CD4-positive, alpha-beta T cell (primary cell): ENCODE measurements around the gene MRPL47. TPM values are rescaled to one million over a fixed set of nuclear protein-coding genes. Genes with fewer than 3 reads are reported as not detected.

Experiments used
- ATAC-seq: fragments of 200-7000 bp; cut with Tn5 transposase; one replicate; pipeline ENCODE4 v1.10.0; 2022; ENCODE audit warnings: mild to moderate bottlenecking; ENCODE audit not compliant: poor library complexity
- CTCF ChIA-PET: fragments of 350-600 bp; sonication (Branson Sonifier 250); formaldehyde crosslinking; loops from one replicate; lab custom pipeline; 2021; ENCODE audit warnings: antibody characterized with exemption, inconsistent platforms; lab: Charles Lee
- POLR2A ChIA-PET: fragments of 350-600 bp; sonication (Branson Sonifier 250); formaldehyde crosslinking; loops from one replicate; lab custom pipeline; 2021; ENCODE audit warnings: antibody characterized with exemption, inconsistent platforms; lab: Charles Lee
- DNase-seq, 14 experiments: peaks; one replicate each; pipeline ENCODE4 v3.0.0-alpha.2; 2013 to 2020; ENCODE audit warnings: mixed read lengths in 2 of 14
- H3K27ac ChIP-seq, 2 donors: one replicate each; pipeline versions ENCODE4 v1.5.1 to v1.7.0; 2013; ENCODE audit warnings: low read length in 2 of 2, low read depth in 1 of 2, mild to moderate bottlenecking in 1 of 2
- H3K27me3 ChIP-seq, 2 experiments: 1 replicate in 1 of 2; 2 replicates in 1 of 2; pipeline versions ENCODE4 v1.6.1 to v1.7.0; 2013; ENCODE audit warnings: low read length in 2 of 2, control low read depth in 1 of 2, mild to moderate bottlenecking in 1 of 2, moderate library complexity in 1 of 2; ENCODE audit not compliant: insufficient read depth in 2 of 2, control insufficient read depth in 1 of 2
- H3K36me3 ChIP-seq: one replicate; pipeline ENCODE4 v1.6.1; 2013; ENCODE audit warnings: low read length, control low read depth; ENCODE audit not compliant: insufficient read depth
- H3K4me1 ChIP-seq: one replicate; pipeline ENCODE4 v1.6.1; 2013; ENCODE audit warnings: low read length, control low read depth; ENCODE audit not compliant: insufficient read depth
- H3K4me3 ChIP-seq: one replicate; pipeline ENCODE4 v1.5.1; 2013; ENCODE audit warnings: mild to moderate bottlenecking, low read length, moderate library complexity
- H3K9me3 ChIP-seq, 2 experiments: 1 replicate in 1 of 2; 2 replicates in 1 of 2; pipeline versions ENCODE4 v1.6.1 to v1.7.0; 2013; ENCODE audit warnings: low read length in 2 of 2, mild to moderate bottlenecking in 2 of 2, control low read depth in 1 of 2, moderate library complexity in 1 of 2; ENCODE audit not compliant: control insufficient read depth in 1 of 2, insufficient read depth in 1 of 2
- H3K27ac Mint-ChIP-seq: one replicate; pipeline ENCODE4 v1.8.0; 2020; ENCODE audit warnings: mixed read lengths
- H3K27me3 Mint-ChIP-seq: one replicate; pipeline ENCODE4 v1.8.0; 2021; ENCODE audit warnings: mixed read lengths
- H3K36me3 Mint-ChIP-seq: one replicate; pipeline ENCODE4 v1.8.0; 2021; ENCODE audit warnings: low read depth, mixed read lengths
- H3K4me1 Mint-ChIP-seq: one replicate; pipeline ENCODE4 v1.8.0; 2021; ENCODE audit warnings: low read depth, mixed read lengths
- H3K4me3 Mint-ChIP-seq: one replicate; pipeline ENCODE4 v1.8.0; 2020; ENCODE audit warnings: mild to moderate bottlenecking, mixed read lengths
- H3K9me3 Mint-ChIP-seq: one replicate; pipeline ENCODE4 v1.8.0; 2020; ENCODE audit warnings: mixed read lengths
- CTCF ChIP-seq: fragments of 200-600 bp; IDR thresholded peaks from one replicate; pipeline ENCODE4 v1.8.0; 2022; ENCODE audit warnings: antibody characterized with exemption, mild to moderate bottlenecking
- intact Hi-C, 2 experiments: fragments of 100-400 bp; cut with DNase I in 1 of 2; cut with micrococcal nuclease in 1 of 2; formaldehyde crosslinking; loops; one replicate each; pipeline versions ENCODE4 v1.15.1 to v1.9.0; 2023 to 2025; cut with DNase I, micrococcal nuclease
- total RNA-seq, 174 experiments: library from RNA in 2 of 174; stranded (reverse) in 2 of 174; gene quantifications; one replicate each; pipeline ENCODE4 v1.2.3 and lab custom pipeline; 2021 to 2026

Gene MRPL47
- total RNA-seq, 2 experiments from 2014 or later = 24.8 to 28.6 TPM

GRCh38 chr3:179613807-179614206 is 9.4 kb upstream of the MRPL47 start:
- no peak overlapping the region for H3K27ac ChIP-seq
- H3K4me3 ChIP-seq = no peak overlapping the region
- peaks cover 42% of the 10 kb centered on the region for H3K36me3 Mint-ChIP-seq
- H3K4me1 Mint-ChIP-seq = peaks cover 18% of the 10 kb centered on the region
- H3K9me3 Mint-ChIP-seq = no peaks in the 10 kb centered on the region
- ChIA-PET POLR2A (no interaction called here), CTCF (no interaction called here)
- no peak for TF ChIP-seq CTCF
- H3K27me3 ChIP-seq = no peaks in the 10 kb centered on the region
- ATAC-seq (no peak), DNase-seq (no peak)
- intact Hi-C loops = no loop called here
- no peaks in the 10 kb centered on the region for H3K27me3 Mint-ChIP-seq
- peaks cover 18% of the 10 kb centered on the region for H3K36me3 ChIP-seq
- H3K9me3 ChIP-seq = no peaks in the 10 kb centered on the region
- no peak overlapping the region for H3K4me3 Mint-ChIP-seq
- H3K27ac Mint-ChIP-seq = no peak overlapping the region
- peaks cover 4% of the 10 kb centered on the region for H3K4me1 ChIP-seq

GRCh38 chr3:179610066-179610465 is 5.6 kb upstream of the MRPL47 start:
- ChIA-PET CTCF (no interaction called here), POLR2A (interaction anchor here (0.5 to 0.7 kb wide), 2 partner anchors 22 to 160 kb away, joined by 3 read pairs; no protein-coding TSS in a partner anchor)
- no peak overlapping the region for H3K27ac ChIP-seq
- ATAC-seq (no peak), DNase-seq (no peak)
- no peaks in the 10 kb centered on the region for H3K9me3 ChIP-seq
- H3K4me1 ChIP-seq = peaks cover 13% of the 10 kb centered on the region
- no peak overlapping the region for H3K4me3 ChIP-seq
- peaks cover 40% of the 10 kb centered on the region for H3K4me1 Mint-ChIP-seq
- intact Hi-C loops = no loop called here
- H3K4me3 Mint-ChIP-seq = no peak overlapping the region
- H3K36me3 ChIP-seq = peaks cover 9% of the 10 kb centered on the region
- H3K36me3 Mint-ChIP-seq = peaks cover 26% of the 10 kb centered on the region
- H3K27me3 ChIP-seq = no peaks in the 10 kb centered on the region
- TF ChIP-seq CTCF = no peak
- peak overlapping the region; percentile 83 for H3K27ac Mint-ChIP-seq
- no peaks in the 10 kb centered on the region for H3K27me3 Mint-ChIP-seq
- H3K9me3 Mint-ChIP-seq = no peaks in the 10 kb centered on the region

- Histone ChIP-seq H3K9me3 (no peaks in the 10 kb centered on the region), H3K4me3 (no peak overlapping the region), H3K27ac (peak overlapping the region in 1 of 2 donors; percentile 3), H3K27me3 (no peaks in the 10 kb centered on the region), H3K36me3 (peaks cover 9% of the 10 kb centered on the region), H3K4me1 (peaks cover 15% of the 10 kb centered on the region)
- no peak for TF ChIP-seq CTCF
- Mint-ChIP-seq H3K27me3 (no peaks in the 10 kb centered on the region), H3K36me3 (peaks cover 36% of the 10 kb centered on the region), H3K4me3 (peak overlapping the region; percentile 11), H3K27ac (peak overlapping the region; percentile 83), H3K9me3 (no peaks in the 10 kb centered on the region), H3K4me1 (peaks cover 49% of the 10 kb centered on the region)
- peak in 3 of 14 experiments; percentile 26 to 61 (median 34) for DNase-seq
- CTCF ChIA-PET = no interaction called here
- intact Hi-C loops = loop anchor here in 1 of 2 experiments (5.0 kb wide), 2 partner anchors 38 to 1003 kb away; no protein-coding TSS in a partner anchor
- POLR2A ChIA-PET = no interaction called here
- ATAC-seq = no peak
Measured at GRCh38 chr3:179608931-179609720, 4.7 kb upstream of the MRPL47 start.
